Astrocyte (in vitro differentiated cells and primary cell): ENCODE results near the gene MBNL1. TPM values are rescaled to one million over a fixed set of nuclear protein-coding genes. Genes with fewer than 3 reads are reported as not detected.

Experiments
- DNase-seq: peaks from one replicate; pipeline ENCODE4 v3.0.0-alpha.2; 2010; ENCODE audit warnings: low read depth
- FAIRE-seq: peaks from 2 replicates; lab custom pipeline; 2011; peaks lifted over from hg19 to GRCh38; lab: Jason Lieb, UNC
- H2AFZ ChIP-seq: 2 replicates; pipeline ENCODE4 v1.6.0; 2012; ENCODE audit warnings: low read depth, low read length, inconsistent platforms
- H3K27ac ChIP-seq: 2 replicates; pipeline ENCODE4 v1.5.1; 2011; ENCODE audit warnings: low read depth, low read length, inconsistent platforms
- H3K27me3 ChIP-seq: 2 replicates; pipeline ENCODE4 v1.6.0; 2011; ENCODE audit warnings: low read length, inconsistent platforms; ENCODE audit not compliant: insufficient read depth
- H3K36me3 ChIP-seq: 2 replicates; pipeline ENCODE4 v1.5.1; 2011; ENCODE audit warnings: low read length, inconsistent platforms; ENCODE audit not compliant: insufficient read depth
- H3K4me1 ChIP-seq: 2 replicates; pipeline ENCODE4 v1.5.1; 2011; ENCODE audit warnings: low read length, inconsistent platforms; ENCODE audit not compliant: insufficient read depth
- H3K4me2 ChIP-seq: 2 replicates; pipeline ENCODE4 v1.6.0; 2012; ENCODE audit warnings: low read length, inconsistent platforms
- H3K4me3 ChIP-seq: 2 replicates; pipeline ENCODE4 v1.5.1; 2011; ENCODE audit warnings: low read depth, mild to moderate bottlenecking, low read length, inconsistent platforms; ENCODE audit not compliant: insufficient read depth
- H3K79me2 ChIP-seq: 2 replicates; pipeline ENCODE4 v1.6.0; 2012; ENCODE audit warnings: mild to moderate bottlenecking, low read length, inconsistent platforms; ENCODE audit not compliant: insufficient read depth
- H3K9ac ChIP-seq: 2 replicates; pipeline ENCODE4 v1.6.0; 2012; ENCODE audit warnings: mild to moderate bottlenecking, low read length, inconsistent platforms
- H3K9me3 ChIP-seq: 2 replicates; pipeline ENCODE4 v1.5.1; 2012; ENCODE audit warnings: low read depth, mild to moderate bottlenecking, low read length, inconsistent platforms; ENCODE audit not compliant: insufficient read depth
- H4K20me1 ChIP-seq: 2 replicates; pipeline ENCODE4 v1.6.0; 2012; ENCODE audit warnings: low read length, inconsistent platforms; ENCODE audit not compliant: insufficient read depth
- H3K27ac Mint-ChIP-seq: one replicate; pipeline ENCODE4 v1.8.0; 2021; ENCODE audit warnings: mild to moderate bottlenecking, mixed read lengths; ENCODE audit not compliant: unreplicated experiment
- H3K27me3 Mint-ChIP-seq: one replicate; pipeline ENCODE4 v1.8.0; 2021; ENCODE audit warnings: low read depth, mixed read lengths; ENCODE audit not compliant: unreplicated experiment
- H3K36me3 Mint-ChIP-seq: one replicate; pipeline ENCODE4 v1.8.0; 2021; ENCODE audit warnings: low read depth, mixed read lengths; ENCODE audit not compliant: unreplicated experiment
- H3K4me1 Mint-ChIP-seq: one replicate; pipeline ENCODE4 v1.8.0; 2021; ENCODE audit warnings: low read depth, mixed read lengths; ENCODE audit not compliant: unreplicated experiment
- H3K4me3 Mint-ChIP-seq: one replicate; pipeline ENCODE4 v1.8.0; 2021; ENCODE audit warnings: mild to moderate bottlenecking, moderate library complexity, mixed read lengths; ENCODE audit not compliant: unreplicated experiment
- H3K9me3 Mint-ChIP-seq: one replicate; pipeline ENCODE4 v1.8.0; 2021; ENCODE audit warnings: mild to moderate bottlenecking, mixed read lengths; ENCODE audit not compliant: unreplicated experiment
- CTCF ChIP-seq: IDR thresholded peaks from 2 replicates; pipeline ENCODE4 v1.5.1; 2011; ENCODE audit warnings: low read depth, mild to moderate bottlenecking, inconsistent platforms, low read length, moderate library complexity; ENCODE audit not compliant: insufficient read depth
- EZH2 ChIP-seq: IDR thresholded peaks from 2 replicates; pipeline ENCODE4 v1.6.1; 2012; ENCODE audit warnings: mild to moderate bottlenecking, low read length, inconsistent platforms; ENCODE audit not compliant: insufficient read depth
- total RNA-seq: library from RNA; stranded (reverse); gene quantifications from 2 replicates; pipeline ENCODE4 v1.2.1, GENCODE V29; 2021

Gene MBNL1
- total RNA-seq, 1 donor from 2014 or later, result 93.1 TPM

DNA sequence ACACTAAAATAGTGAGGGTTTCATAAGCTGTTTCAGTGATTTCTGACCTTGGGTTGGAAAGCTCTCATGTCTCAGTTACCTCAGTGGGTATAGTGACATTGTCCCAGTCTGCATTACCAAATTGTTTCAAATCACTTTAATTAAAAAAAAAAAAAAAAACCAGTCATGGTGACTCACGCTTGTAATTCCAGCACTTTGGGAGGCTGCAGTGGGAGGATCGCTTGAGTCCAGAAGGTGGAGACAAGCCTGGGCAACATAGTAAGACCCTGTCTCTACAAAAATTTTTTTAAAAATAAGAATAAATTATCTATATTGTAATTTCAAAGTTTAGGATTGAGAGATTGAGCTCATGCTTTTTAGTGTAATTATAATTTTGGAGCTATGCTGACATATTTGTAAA, 78.0 kb downstream of the MBNL1 start:
- no peak overlapping the region for H3K4me2 ChIP-seq
- H3K9me3 ChIP-seq, result no peaks in the 10 kb centered on the region
- H3K36me3 Mint-ChIP-seq, result peaks cover 2% of the 10 kb centered on the region
- H3K9ac ChIP-seq, result no peak overlapping the region
- peaks cover 24% of the 10 kb centered on the region for H3K4me1 ChIP-seq
- no peak overlapping the region for H3K27ac Mint-ChIP-seq
- no peaks in the 10 kb centered on the region for H3K9me3 Mint-ChIP-seq
- no peak overlapping the region for H2AFZ ChIP-seq
- no peak overlapping the region for H3K4me3 ChIP-seq
- no peak overlapping the region for H3K27ac ChIP-seq
- no peak overlapping the region for H3K4me3 Mint-ChIP-seq
- H4K20me1 ChIP-seq, result peaks cover 62% of the 10 kb centered on the region
- FAIRE-seq, result no peak
- DNase-seq, result no peak
- H3K36me3 ChIP-seq, result peaks cover 7% of the 10 kb centered on the region
- no peaks in the 10 kb centered on the region for H3K27me3 ChIP-seq
- H3K27me3 Mint-ChIP-seq, result no peaks in the 10 kb centered on the region
- peaks cover 5% of the 10 kb centered on the region for H3K4me1 Mint-ChIP-seq
- peaks cover 100% of the 10 kb centered on the region for H3K79me2 ChIP-seq
- TF ChIP-seq CTCF (no peak), EZH2 (no peak)

- no peak overlapping the region for H3K4me3 ChIP-seq
- peak; percentile 35 for DNase-seq
- H3K9me3 ChIP-seq, result no peaks in the 10 kb centered on the region
- no peaks in the 10 kb centered on the region for H3K36me3 ChIP-seq
- H3K36me3 Mint-ChIP-seq, result no peaks in the 10 kb centered on the region
- H3K9me3 Mint-ChIP-seq, result no peaks in the 10 kb centered on the region
- peaks cover 24% of the 10 kb centered on the region for H3K4me1 ChIP-seq
- peaks cover 17% of the 10 kb centered on the region for H3K4me1 Mint-ChIP-seq
- peak overlapping the region; percentile 0 for H3K9ac ChIP-seq
- no peak for FAIRE-seq
- no peaks in the 10 kb centered on the region for H3K27me3 ChIP-seq
- H3K27ac Mint-ChIP-seq, result no peak overlapping the region
- H3K4me3 Mint-ChIP-seq, result no peak overlapping the region
- H4K20me1 ChIP-seq, result peaks cover 59% of the 10 kb centered on the region
- TF ChIP-seq EZH2 (no peak), CTCF (no peak)
- peaks cover 100% of the 10 kb centered on the region for H3K79me2 ChIP-seq
- H3K27me3 Mint-ChIP-seq, result no peaks in the 10 kb centered on the region
- no peak overlapping the region for H2AFZ ChIP-seq
- H3K27ac ChIP-seq, result peak overlapping the region; percentile 24
- peak overlapping the region; percentile 55 for H3K4me2 ChIP-seq
Observed at GRCh38 chr3:152348436-152349177, 79.9 kb downstream of the MBNL1 start.

- Histone ChIP-seq H3K27ac (peak overlapping the region; percentile 24), H2AFZ (no peak overlapping the region), H3K9me3 (no peaks in the 10 kb centered on the region), H4K20me1 (peaks cover 63% of the 10 kb centered on the region), H3K4me2 (peak overlapping the region; percentile 55), H3K4me1 (peaks cover 24% of the 10 kb centered on the region), H3K4me3 (no peak overlapping the region), H3K9ac (no peak overlapping the region), H3K79me2 (peaks cover 100% of the 10 kb centered on the region), H3K27me3 (no peaks in the 10 kb centered on the region), H3K36me3 (peaks cover 3% of the 10 kb centered on the region)
- no peak for TF ChIP-seq EZH2
- H3K27me3 Mint-ChIP-seq, result no peaks in the 10 kb centered on the region
- H3K9me3 Mint-ChIP-seq, result no peaks in the 10 kb centered on the region
- H3K4me3 Mint-ChIP-seq, result no peak overlapping the region
- H3K4me1 Mint-ChIP-seq, result peaks cover 17% of the 10 kb centered on the region
- DNase-seq (peak; percentile 33), FAIRE-seq (no peak)
- H3K27ac Mint-ChIP-seq, result no peak overlapping the region
- H3K36me3 Mint-ChIP-seq, result no peaks in the 10 kb centered on the region
Observed at GRCh38 chr3:152349392-152349791, 80.7 kb downstream of the MBNL1 start.
